HG03354 (cell line): Measurements from ENCODE around the gene YTHDF1.
"Not testable (repeated sequence)": the region's sequence is repeated elsewhere in the genome, so short reads cannot be mapped to it uniquely, and the experiment has no call there.

Experiments used
- ATAC-seq: cut with Tn5 transposase; IDR thresholded peaks from one replicate; pipeline ENCODE4 v1.9.1; 2021; ENCODE audit warnings: mild to moderate bottlenecking; ENCODE audit not compliant: unreplicated experiment, poor library complexity, severe bottlenecking

The YTHDF1 gene

GRCh38 chr20:63163171-63163570 lies 52.8 kb downstream of the YTHDF1 start:
- ATAC-seq, result no peak

GRCh38 chr20:63162206-63162795 lies 53.6 kb downstream of the YTHDF1 start:
- ATAC-seq, result no peak

- ATAC-seq, result no peak
Observed at GRCh38 chr20:63161176-63161651, 54.7 kb downstream of the YTHDF1 start.

GRCh38 chr20:63160641-63161175 lies 55.2 kb downstream of the YTHDF1 start:
- ATAC-seq, result no peak

GRCh38 chr20:63159826-63160640 lies 55.9 kb downstream of the YTHDF1 start:
- ATAC-seq, result no peak

GRCh38 chr20:63159251-63159650 lies 56.7 kb downstream of the YTHDF1 start:
- ATAC-seq, result not testable (repeated sequence)

- ATAC-seq, result no peak
Observed at GRCh38 chr20:63158845-63159244, 57.1 kb downstream of the YTHDF1 start.

- no peak for ATAC-seq
Observed at GRCh38 chr20:63158352-63158751, 57.6 kb downstream of the YTHDF1 start.

GRCh38 chr20:63157431-63157830 lies 58.5 kb downstream of the YTHDF1 start:
- ATAC-seq, result not testable (repeated sequence)

GRCh38 chr20:63156221-63156671 lies 59.7 kb downstream of the YTHDF1 start:
- no peak for ATAC-seq

GRCh38 chr20:63155266-63156165 lies 60.4 kb downstream of the YTHDF1 start:
- no peak for ATAC-seq

GRCh38 chr20:63154395-63154794 lies 61.5 kb downstream of the YTHDF1 start:
- no peak for ATAC-seq

- no peak for ATAC-seq
Observed at GRCh38 chr20:63153254-63154221, 62.4 kb downstream of the YTHDF1 start.

GRCh38 chr20:63152322-63153253 lies 63.3 kb downstream of the YTHDF1 start:
- no peak for ATAC-seq

- ATAC-seq, result no peak
Observed at GRCh38 chr20:63151554-63152321, 64.2 kb downstream of the YTHDF1 start.

GRCh38 chr20:63150911-63151531 lies 64.9 kb downstream of the YTHDF1 start:
- ATAC-seq, result no peak
